Stimulated activated naive CD8-positive, alpha-beta T cell treated with anti-CD3 and anti-CD28 coated beads, Interleukin-15, Interleukin-2, amounts not matched to agents 100 U/mL and 50 U/mL, for 24 hours (primary cell): Measurements from ENCODE around the gene FUCA1.
"Not testable (repeated sequence)": the region's sequence is repeated elsewhere in the genome, so short reads cannot be mapped to it uniquely, and the experiment has no call there.

Experiments used
- ATAC-seq: fragments of 150-1000 bp; cut with Tn5 transposase; one replicate; pipeline ENCODE4 v1.10.0; 2021
- DNase-seq: peaks from one replicate; pipeline ENCODE4 v3.0.0; 2021

Gene FUCA1

GRCh38 chr1:23837908-23838307, 30.2 kb downstream of the FUCA1 start:
- DNase-seq (no peak), ATAC-seq (no peak)

- DNase-seq (no peak), ATAC-seq (peak; percentile 19)
These were observed 32.1 kb downstream of the FUCA1 start for GRCh38 chr1:23836037-23836436.

- not testable (repeated sequence) for ATAC-seq
These were observed 33.9 kb downstream of the FUCA1 start for GRCh38 chr1:23834156-23834555.

GRCh38 chr1:23827717-23828116, 40.4 kb downstream of the FUCA1 start:
- DNase-seq, result no peak
- ATAC-seq, result no peak

More at GRCh38 chr1:23834156-23834555, 33.9 kb downstream of the FUCA1 start:
- DNase-seq, result not testable (repeated sequence)

GRCh38 chr1:23826590-23826989, 41.5 kb downstream of the FUCA1 start:
- DNase-seq, ATAC-seq: not testable (repeated sequence)

- ATAC-seq (no peak), DNase-seq (no peak)
These were observed 42.1 kb downstream of the FUCA1 start for GRCh38 chr1:23825762-23826522.

- ATAC-seq (peak; percentile 97), DNase-seq (peak; percentile 92)
These were observed 42.9 kb downstream of the FUCA1 start, which contains the start of gene HMGCL for GRCh38 chr1:23825076-23825761. TSS of gene HMGCL (minus strand) at chr1:23825429. CDS start at chr1:23825415, 14 bp downstream.

GRCh38 chr1:23824711-23825075, 43.4 kb downstream of the FUCA1 start:
- DNase-seq, result no peak
- ATAC-seq, result no peak

GRCh38 chr1:23823767-23824166, 44.3 kb downstream of the FUCA1 start:
- ATAC-seq (no peak), DNase-seq (no peak)

- no peak for ATAC-seq
- no peak for DNase-seq
These were observed 50.5 kb downstream of the FUCA1 start for GRCh38 chr1:23817633-23818032.

GRCh38 chr1:23816906-23817305, 51.2 kb downstream of the FUCA1 start:
- no peak for ATAC-seq
- no peak for DNase-seq

GRCh38 chr1:23816361-23816760, 51.7 kb downstream of the FUCA1 start:
- no peak for ATAC-seq
- DNase-seq, result no peak

GRCh38 chr1:23814016-23814415, 54.1 kb downstream of the FUCA1 start:
- DNase-seq (no peak), ATAC-seq (no peak)

GRCh38 chr1:23810818-23811540, 57.1 kb downstream of the FUCA1 start:
- ATAC-seq (peak; percentile 68), DNase-seq (peak; percentile 62)

GRCh38 chr1:23809751-23810171, 58.3 kb downstream of the FUCA1 start:
- peak; percentile 90 for DNase-seq

GRCh38 chr1:23807453-23807852, 60.6 kb downstream of the FUCA1 start:
- no peak for ATAC-seq
- DNase-seq, result no peak

More at GRCh38 chr1:23809751-23810171, 58.3 kb downstream of the FUCA1 start:
- ATAC-seq, result peak; percentile 92

GRCh38 chr1:23806280-23806679, 61.8 kb downstream of the FUCA1 start:
- ATAC-seq, result no peak
- no peak for DNase-seq

GRCh38 chr1:23805025-23805424, 63.1 kb downstream of the FUCA1 start:
- DNase-seq, result no peak
- ATAC-seq, result no peak

GRCh38 chr1:23804183-23804835, 63.8 kb downstream of the FUCA1 start:
- no peak for DNase-seq
- ATAC-seq, result no peak

GRCh38 chr1:23803674-23804073, 64.4 kb downstream of the FUCA1 start:
- ATAC-seq (no peak), DNase-seq (no peak)

- not testable (repeated sequence) for ATAC-seq, DNase-seq
These were observed 65.2 kb downstream of the FUCA1 start for GRCh38 chr1:23802809-23803342.

- DNase-seq (no peak), ATAC-seq (no peak)
These were observed 66.2 kb downstream of the FUCA1 start for GRCh38 chr1:23801876-23802275.
